Suprapubic skin (tissue), 4 donors: Measurements from ENCODE around the gene EMID1. TPM values are rescaled to one million over a fixed set of nuclear protein-coding genes. Genes with fewer than 3 reads are reported as not detected.

ENCODE experiments used
- DNase-seq, 2 donors: peaks; one replicate each; pipeline ENCODE4 v3.0.0-alpha.2; 2019; ENCODE audit warnings: low spot score in 2 of 2
- H3K27ac ChIP-seq: fragments of 200-600 bp; sonication (generic); one replicate; pipeline ENCODE4 v1.5.1; 2019
- H3K27me3 ChIP-seq: fragments of 200-600 bp; sonication (generic); one replicate; pipeline ENCODE4 v1.5.1; 2019
- H3K36me3 ChIP-seq: fragments of 200-600 bp; sonication (generic); one replicate; pipeline ENCODE4 v1.5.1; 2019
- H3K4me1 ChIP-seq: fragments of 200-600 bp; sonication (generic); one replicate; pipeline ENCODE4 v1.5.1; 2019
- H3K4me3 ChIP-seq: fragments of 200-600 bp; sonication (generic); one replicate; pipeline ENCODE4 v1.5.1; 2019; ENCODE audit warnings: mild to moderate bottlenecking
- H3K9me3 ChIP-seq: fragments of 200-600 bp; sonication (generic); one replicate; pipeline ENCODE4 v1.5.1; 2019
- EP300 ChIP-seq: sonication (generic); formaldehyde crosslinking; IDR thresholded peaks from one replicate; pipeline ENCODE4 v1.6.1; 2017; ENCODE audit warnings: antibody characterized with exemption
- POLR2A ChIP-seq, 2 donors: fragments of 450-650 bp; IDR thresholded peaks; one replicate each; pipeline ENCODE4 v1.6.1; 2017; ENCODE audit warnings: antibody characterized with exemption in 2 of 2, mild to moderate bottlenecking in 2 of 2, moderate library complexity in 2 of 2
- POLR2AphosphoS5 ChIP-seq, 3 donors: sonication (generic); formaldehyde crosslinking; IDR thresholded peaks; one replicate each; pipeline ENCODE4 v1.6.1; 2017; ENCODE audit warnings: antibody characterized with exemption in 3 of 3
- WGBS: methylation state at CpG from one replicate; pipeline ENCODE4 v1.1.5; 2018; 5-methylcytosine and 5-hydroxymethylcytosine counted together
- total RNA-seq, 4 donors: library from RNA; depleted of rRNA; stranded (reverse); fragments of >200 nt; gene quantifications; one replicate each; pipeline ENCODE4 v1.1.0, GENCODE V29; 2016
- TF ChIP-seq, protein P1 (sequence below), 2 donors: fragments of 200-600 bp in 1 of 2; fragments of 450-650 bp in 1 of 2; sonication (generic) in 1 of 2; IDR thresholded peaks; one replicate each; pipeline ENCODE4 v1.5.1; 2016 to 2019; ENCODE audit warnings: antibody characterized with exemption in 2 of 2, mild to moderate bottlenecking in 1 of 2, moderate library complexity in 1 of 2

The EMID1 gene
- total RNA-seq, 4 donors from 2014 or later = 1.6 to 7.4 (median 2.9) TPM

DNA sequence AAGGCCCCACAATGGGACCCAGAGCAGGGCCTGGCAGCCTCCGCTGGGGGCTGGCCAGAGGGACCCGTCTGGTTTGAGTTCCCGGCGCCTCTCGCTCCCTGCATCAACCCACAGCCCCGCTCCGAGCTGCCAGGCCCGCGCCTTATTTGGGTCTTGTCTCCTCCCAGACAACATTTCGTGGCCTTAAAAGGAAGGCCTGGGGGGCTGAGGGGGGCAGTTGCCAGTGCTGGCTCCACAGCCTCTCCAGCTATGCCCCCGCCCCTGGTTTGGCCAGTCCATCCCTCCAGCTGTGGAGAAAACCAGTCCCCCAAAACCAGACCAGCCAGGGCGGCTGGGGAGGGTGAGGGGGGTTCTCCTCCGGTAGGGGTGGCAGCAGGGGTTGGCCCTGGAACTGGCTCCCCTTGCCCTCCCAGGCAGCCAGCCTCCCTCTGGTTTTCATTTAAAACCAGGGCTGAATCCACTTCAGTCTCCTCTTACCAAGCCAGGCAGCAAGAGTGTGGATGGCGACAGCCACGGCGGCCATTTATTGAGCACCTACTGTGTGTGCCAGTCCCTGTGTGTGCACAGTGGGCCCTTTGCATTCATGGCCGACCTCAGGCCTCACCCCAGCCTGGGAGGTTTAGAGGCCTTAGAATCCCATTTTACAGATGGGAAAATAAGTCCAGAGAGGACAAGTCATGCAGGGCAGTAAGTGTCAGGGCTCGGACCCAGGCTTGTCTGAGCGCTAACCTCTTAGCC lies 18.6 kb downstream of the EMID1 start:
- no peak for TF ChIP-seq EP300
- TF ChIP-seq, protein P1, sequence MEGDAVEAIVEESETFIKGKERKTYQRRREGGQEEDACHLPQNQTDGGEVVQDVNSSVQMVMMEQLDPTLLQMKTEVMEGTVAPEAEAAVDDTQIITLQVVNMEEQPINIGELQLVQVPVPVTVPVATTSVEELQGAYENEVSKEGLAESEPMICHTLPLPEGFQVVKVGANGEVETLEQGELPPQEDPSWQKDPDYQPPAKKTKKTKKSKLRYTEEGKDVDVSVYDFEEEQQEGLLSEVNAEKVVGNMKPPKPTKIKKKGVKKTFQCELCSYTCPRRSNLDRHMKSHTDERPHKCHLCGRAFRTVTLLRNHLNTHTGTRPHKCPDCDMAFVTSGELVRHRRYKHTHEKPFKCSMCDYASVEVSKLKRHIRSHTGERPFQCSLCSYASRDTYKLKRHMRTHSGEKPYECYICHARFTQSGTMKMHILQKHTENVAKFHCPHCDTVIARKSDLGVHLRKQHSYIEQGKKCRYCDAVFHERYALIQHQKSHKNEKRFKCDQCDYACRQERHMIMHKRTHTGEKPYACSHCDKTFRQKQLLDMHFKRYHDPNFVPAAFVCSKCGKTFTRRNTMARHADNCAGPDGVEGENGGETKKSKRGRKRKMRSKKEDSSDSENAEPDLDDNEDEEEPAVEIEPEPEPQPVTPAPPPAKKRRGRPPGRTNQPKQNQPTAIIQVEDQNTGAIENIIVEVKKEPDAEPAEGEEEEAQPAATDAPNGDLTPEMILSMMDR (IDR thresholded peaks at IDR 0.05) = no peak
- TF ChIP-seq POLR2AphosphoS5 (IDR thresholded peaks at IDR 0.05) = no peak
- TF ChIP-seq POLR2A (IDR thresholded peaks at IDR 0.05) = no peak
- Histone ChIP-seq H3K4me1 (peaks cover 22% of the 10 kb centered on the region), H3K36me3 (no peaks in the 10 kb centered on the region), H3K27ac (no peak overlapping the region), H3K27me3 (no peaks in the 10 kb centered on the region), H3K9me3 (no peaks in the 10 kb centered on the region), H3K4me3 (no peak overlapping the region)
- peak in 1 of 2 donors; percentile 61 for DNase-seq
- WGBS = 60% methylated on average over 8 of the region's 19 CpGs

DNA sequence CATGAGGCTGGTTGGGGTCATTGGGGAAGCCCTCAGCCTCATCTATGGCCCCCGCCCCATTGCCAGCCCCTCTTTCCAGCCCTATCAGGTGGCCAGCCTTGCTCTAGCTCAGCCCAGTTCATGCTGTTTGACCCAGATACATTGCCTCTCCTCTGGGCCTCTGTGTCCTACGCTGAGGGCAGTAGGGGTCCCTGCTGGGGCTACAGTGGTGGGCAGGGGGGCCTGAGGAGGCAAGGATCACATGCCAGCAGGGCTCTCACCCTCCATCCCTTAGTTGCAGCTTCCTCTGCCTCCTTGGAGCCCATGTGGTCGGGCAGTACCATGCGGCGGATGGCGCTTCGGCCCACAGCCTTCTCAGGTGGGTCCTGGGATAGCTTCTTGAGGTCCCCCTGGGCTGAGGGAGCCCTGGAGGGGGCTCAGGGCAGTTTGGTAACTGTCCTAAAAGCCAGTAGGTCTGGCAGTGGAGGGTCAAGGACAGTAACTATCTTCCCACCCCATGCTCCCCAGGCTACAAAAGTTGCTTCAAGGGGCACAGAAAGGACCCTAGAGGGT lies 19.2 kb downstream of the EMID1 start:
- peak in 1 of 2 donors; percentile 65 for DNase-seq
- WGBS = 87% methylated on average over 6 of the region's 7 CpGs

DNA sequence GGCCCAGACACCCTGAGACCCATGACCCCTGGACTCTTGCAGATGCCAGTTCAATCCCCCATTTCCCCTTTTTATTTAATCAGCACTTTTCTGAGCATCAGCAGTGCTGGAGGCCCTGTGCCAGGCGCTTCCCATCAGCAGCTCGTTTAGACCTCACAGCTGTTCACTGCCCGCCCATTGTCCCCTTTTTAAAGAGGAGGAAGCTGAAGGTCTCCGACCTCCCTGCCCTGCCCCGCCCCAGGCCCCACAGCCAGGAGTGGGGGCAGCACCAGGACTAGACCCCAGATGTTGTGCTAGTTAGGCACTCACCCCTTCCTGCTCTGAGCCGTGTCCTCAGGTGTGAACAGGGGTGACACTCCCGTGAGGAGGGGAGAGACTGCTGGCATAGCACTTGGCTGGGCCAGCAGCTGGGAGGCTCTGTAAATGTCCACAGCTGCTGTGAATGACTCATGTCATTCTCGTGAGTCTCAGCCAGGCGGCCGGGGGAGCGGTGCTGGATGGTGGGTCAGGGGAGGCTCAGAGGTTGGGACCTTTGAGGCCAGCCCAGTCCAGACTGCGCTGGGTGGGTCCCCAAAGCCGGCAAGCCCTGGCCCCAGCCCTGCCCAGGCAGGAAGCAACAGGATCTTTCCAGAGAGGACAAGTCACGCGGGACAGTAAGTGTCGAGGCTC lies 19.9 kb downstream of the EMID1 start:
- Histone ChIP-seq H3K4me3 (no peak overlapping the region), H3K27me3 (no peaks in the 10 kb centered on the region), H3K4me1 (peaks cover 22% of the 10 kb centered on the region), H3K36me3 (no peaks in the 10 kb centered on the region), H3K9me3 (no peaks in the 10 kb centered on the region), H3K27ac (peak overlapping the region; percentile 51)
- 45% methylated on average over 5 of the region's 16 CpGs for WGBS
- TF ChIP-seq, protein P1 (IDR thresholded peaks at IDR 0.05) = no peak
- TF ChIP-seq EP300 = no peak
- no peak for TF ChIP-seq POLR2A (IDR thresholded peaks at IDR 0.05)
- no peak for TF ChIP-seq POLR2AphosphoS5 (IDR thresholded peaks at IDR 0.05)
- DNase-seq = peak in 1 of 2 donors; percentile 82

More for the DNA sequence above, 19.2 kb downstream of the EMID1 start:
- no peak overlapping the region for H3K4me3 ChIP-seq
- no peaks in the 10 kb centered on the region for H3K36me3 ChIP-seq
- H3K27me3 ChIP-seq = no peaks in the 10 kb centered on the region
- H3K9me3 ChIP-seq = no peaks in the 10 kb centered on the region
- peaks cover 22% of the 10 kb centered on the region for H3K4me1 ChIP-seq
- no peak for TF ChIP-seq POLR2AphosphoS5 (IDR thresholded peaks at IDR 0.05)
- TF ChIP-seq EP300 = no peak
- no peak for TF ChIP-seq POLR2A (IDR thresholded peaks at IDR 0.05)
- peak overlapping the region; percentile 51 for H3K27ac ChIP-seq

DNA sequence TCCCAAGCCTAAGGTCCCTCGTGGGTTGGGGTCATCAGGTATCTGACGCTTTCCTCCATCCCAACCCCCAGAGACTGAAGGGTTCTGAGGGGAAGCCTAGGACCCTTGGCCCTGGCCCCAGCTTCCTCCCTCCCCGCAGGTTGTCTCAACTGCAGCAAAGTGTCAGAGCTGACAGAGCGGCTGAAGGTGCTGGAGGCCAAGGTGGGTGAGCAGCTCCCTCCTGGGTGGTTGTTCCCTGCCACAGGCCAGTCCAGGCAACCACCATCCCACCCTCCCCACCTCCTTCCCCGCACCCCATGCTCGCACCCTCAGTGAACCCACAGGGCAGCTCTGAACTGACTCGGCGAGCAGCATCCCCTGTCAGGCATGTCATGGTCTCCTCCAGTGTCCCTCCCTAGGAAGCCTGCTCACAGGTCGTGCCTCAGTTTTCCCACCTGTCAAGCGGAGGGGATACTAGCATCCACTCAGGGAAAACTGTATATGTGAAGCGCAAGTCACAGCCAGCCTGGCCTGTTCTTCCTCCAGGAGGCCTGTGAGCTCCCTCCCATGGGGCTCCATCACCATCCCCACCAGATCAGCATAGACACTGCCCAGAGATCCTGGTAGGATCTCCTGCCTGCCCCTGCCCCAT lies 20.8 kb downstream of the EMID1 start:
- TF ChIP-seq POLR2A (IDR thresholded peaks at IDR 0.05) (no peak), EP300 (no peak), POLR2AphosphoS5 (IDR thresholded peaks at IDR 0.05) (no peak)
- TF ChIP-seq, protein P1 (IDR thresholded peaks at IDR 0.05) = no peak
- Histone ChIP-seq H3K27ac (peak overlapping the region; percentile 51), H3K4me1 (peaks cover 22% of the 10 kb centered on the region), H3K4me3 (no peak overlapping the region), H3K36me3 (no peaks in the 10 kb centered on the region), H3K27me3 (no peaks in the 10 kb centered on the region), H3K9me3 (no peaks in the 10 kb centered on the region)
- WGBS = 95% methylated on average over 10 of the region's 11 CpGs
- peak in 1 of 2 donors; percentile 50 for DNase-seq

DNA sequence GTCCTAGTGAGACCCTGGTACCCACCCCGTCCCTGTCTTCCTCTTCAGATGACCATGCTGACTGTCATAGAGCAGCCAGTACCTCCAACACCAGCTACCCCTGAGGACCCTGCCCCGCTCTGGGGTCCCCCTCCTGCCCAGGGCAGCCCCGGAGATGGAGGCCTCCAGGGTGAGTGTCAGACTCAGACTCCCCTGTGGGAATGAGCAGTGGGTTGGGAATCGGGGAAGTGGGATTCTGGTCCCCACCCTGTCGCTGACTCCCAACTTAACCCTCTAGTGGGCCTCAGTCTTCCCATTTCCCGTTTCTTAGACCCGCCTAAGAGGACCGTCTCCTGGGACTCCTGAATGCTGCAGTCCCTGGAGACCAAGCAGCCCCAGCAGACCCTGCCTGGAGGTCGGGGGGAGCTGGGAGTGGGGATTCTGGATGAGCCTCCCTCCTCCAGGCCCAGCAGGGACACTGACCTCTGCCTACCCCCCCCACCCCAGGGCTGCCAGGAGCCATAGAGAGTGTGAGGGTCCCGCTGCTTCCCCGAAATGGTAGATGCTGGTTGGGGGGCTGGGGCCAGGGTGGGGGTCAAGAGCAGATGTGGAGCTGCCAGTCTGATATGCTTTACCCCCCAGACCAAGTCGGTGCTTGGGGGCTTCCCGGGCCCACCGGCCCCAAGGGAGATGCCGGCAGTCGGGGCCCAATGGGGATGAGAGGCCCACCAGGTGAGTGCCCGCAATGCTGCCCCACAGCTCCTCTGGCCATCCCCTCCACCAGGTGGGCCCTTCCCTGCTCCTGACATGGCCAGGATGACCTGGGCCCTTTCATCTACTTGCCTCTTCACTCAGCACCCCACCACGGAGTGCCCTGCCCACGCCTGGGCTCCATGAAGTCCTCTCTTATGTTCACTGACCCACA lies 25.5 kb downstream of the EMID1 start:
- no peak overlapping the region for H3K27ac ChIP-seq
- DNase-seq = peak in 1 of 2 donors; percentile 56
- H3K36me3 ChIP-seq = no peaks in the 10 kb centered on the region
- peaks cover 7% of the 10 kb centered on the region for H3K4me1 ChIP-seq
- WGBS = 96% methylated on average over 14 of the region's 19 CpGs
- no peak overlapping the region for H3K4me3 ChIP-seq
- no peak for TF ChIP-seq EP300
- no peaks in the 10 kb centered on the region for H3K27me3 ChIP-seq
- H3K9me3 ChIP-seq = no peaks in the 10 kb centered on the region
